ENCODE data around the gene NCAM1. TPM values are rescaled to one million over a fixed set of nuclear protein-coding genes. Genes with fewer than 3 reads are reported as not detected.

NCAM1 gene
- polyA plus RNA-seq, 2 of the 4 experiments (the other 2 are of a cell fraction) = 0.01 to 0.12 TPM

- H3K27ac ChIP-seq = no peak overlapping the region
- FAIRE-seq (no peak), ATAC-seq (no peak), DNase-seq (ENCODE audit: low read depth in 1 of 2, low spot score in 1 of 2) (no peak)
- TF ChIP-seq CHD2 (IDR thresholded peaks at IDR 0.05; ENCODE audit: low read length, partially characterized antibody) = no peak
- no peak for TF ChIP-seq ZSCAN20 (CRISPR knock-in tag; IDR thresholded peaks at IDR 0.05)
- TF ChIP-seq POLR2AphosphoS2 (conservative IDR thresholded peaks at IDR 0.05; ENCODE audit: low read length) = no peak
- no peak for TF ChIP-seq NFE2L2 (conservative IDR thresholded peaks at IDR 0.05; ENCODE audit: low read length)
- no peak for TF ChIP-seq MAZ (IDR thresholded peaks at IDR 0.05; ENCODE audit: borderline replicate concordance, low read depth, low read length)
- no peak for TF ChIP-seq RCOR1 (IDR thresholded peaks at IDR 0.05; ENCODE audit: low read depth, low read length)
- no peak for TF ChIP-seq MYC (IDR thresholded peaks at IDR 0.05; ENCODE audit: borderline replicate concordance, low read length)
- no peak for TF ChIP-seq CTCF (IDR thresholded peaks at IDR 0.05)
- TF ChIP-seq ZNF302 (CRISPR knock-in tag; IDR thresholded peaks at IDR 0.05) = no peak
- TF ChIP-seq HEYL (CRISPR knock-in tag; IDR thresholded peaks at IDR 0.05) = no peak
- no peak for TF ChIP-seq HOXB5 (CRISPR knock-in tag; IDR thresholded peaks at IDR 0.05)
- no peak for TF ChIP-seq CBX2 (IDR thresholded peaks at IDR 0.05; ENCODE audit: borderline replicate concordance, low read depth)
- TF ChIP-seq RARB (CRISPR knock-in tag; IDR thresholded peaks at IDR 0.05) = no peak
- no peak for TF ChIP-seq REST (IDR thresholded peaks at IDR 0.05)
- TF ChIP-seq RFX5 (IDR thresholded peaks at IDR 0.05) = no peak
- CTCF ChIA-PET = no interaction called here
- H3K4me3 ChIP-seq = no peak overlapping the region
- WGBS (ENCODE audit: missing lambda C conversion rate) = 4% methylated on average over 4 of the region's 4 CpGs
- H3K4me1 ChIP-seq = no peaks in the 10 kb centered on the region
- no peaks in the 10 kb centered on the region for H3K9me3 ChIP-seq
- POLR2A ChIA-PET = no interaction called here
- H3K4me2 ChIP-seq = no peak overlapping the region
Observed at GRCh38 chr11:112971195-112971594, 10.0 kb downstream of the NCAM1 start.

GRCh38 chr11:112971827-112972226 lies 10.6 kb downstream of the NCAM1 start:
- no peak for TF ChIP-seq HEYL (CRISPR knock-in tag; IDR thresholded peaks at IDR 0.05)
- TF ChIP-seq MAFK (IDR thresholded peaks at IDR 0.05; ENCODE audit: partially characterized antibody) = no peak
- no peak for TF ChIP-seq HOXA7 (CRISPR knock-in tag; IDR thresholded peaks at IDR 0.05)
- no peak for TF ChIP-seq E2F6 (IDR thresholded peaks at IDR 0.05; ENCODE audit: borderline replicate concordance, low read depth)
- TF ChIP-seq CBX8 (IDR thresholded peaks at IDR 0.05) = no peak
- no peak for TF ChIP-seq BCL3 (IDR thresholded peaks at IDR 0.05)
- no peak for TF ChIP-seq REST (IDR thresholded peaks at IDR 0.05)
- TF ChIP-seq PHF8 (IDR thresholded peaks at IDR 0.05; ENCODE audit: borderline replicate concordance, low read depth) = no peak
- TF ChIP-seq JUNB (IDR thresholded peaks at IDR 0.05) = no peak
- TF ChIP-seq CHD4 (IDR thresholded peaks at IDR 0.05; ENCODE audit: borderline replicate concordance) = no peak
- no peak for TF ChIP-seq RARB (CRISPR knock-in tag; IDR thresholded peaks at IDR 0.05)
- TF ChIP-seq ZNF302 (CRISPR knock-in tag; IDR thresholded peaks at IDR 0.05) = no peak
- TF ChIP-seq HOXB5 (CRISPR knock-in tag; IDR thresholded peaks at IDR 0.05) = no peak
- no peak for TF ChIP-seq KDM5A (IDR thresholded peaks at IDR 0.05)
- TF ChIP-seq HOXB13 (CRISPR knock-in tag; IDR thresholded peaks at IDR 0.05; ENCODE audit: low read depth) = no peak
- no peak for TF ChIP-seq NPAS2 (CRISPR knock-in tag; IDR thresholded peaks at IDR 0.05; ENCODE audit: borderline replicate concordance)
- Histone ChIP-seq H3K9me3 (no peaks in the 10 kb centered on the region), H3K4me2 (no peak overlapping the region), H3K4me3 (no peak overlapping the region), H3K27ac (no peak overlapping the region), H3K4me1 (no peaks in the 10 kb centered on the region)
- ATAC-seq = no peak
- no peak for DNase-seq (ENCODE audit: low read depth in 1 of 2, low spot score in 1 of 2)
- WGBS (ENCODE audit: missing lambda C conversion rate) = 1% methylated on average over 3 of the region's 3 CpGs
- CTCF ChIA-PET = no interaction called here
- POLR2A ChIA-PET = no interaction called here
- FAIRE-seq = no peak

All from A549 (cell line).